ENCODE data around the gene TMPRSS3. TPM values are rescaled to one million over a fixed set of nuclear protein-coding genes. Genes with fewer than 3 reads are reported as not detected.

Gene TMPRSS3
- total RNA-seq, 1 experiment from 2014 or later = 2.0 TPM

GRCh38 chr21:42433946-42434551 lies 38.2 kb upstream of the TMPRSS3 start:
- H3K4me3 Mint-ChIP-seq (ENCODE audit: unreplicated experiment) = no peak overlapping the region

GRCh38 chr21:42432695-42433094 lies 36.8 kb upstream of the TMPRSS3 start:
- no peak for TF ChIP-seq CTCF (IDR thresholded peaks at IDR 0.05; ENCODE audit: unreplicated experiment)
- Mint-ChIP-seq H3K4me3 (ENCODE audit: unreplicated experiment) (no peak overlapping the region), H3K27ac (ENCODE audit: low read depth, unreplicated experiment) (no peak overlapping the region), H3K4me1 (ENCODE audit: insufficient read depth, unreplicated experiment) (peaks cover 6% of the 10 kb centered on the region), H3K27me3 (ENCODE audit: insufficient read depth, unreplicated experiment) (peaks cover 55% of the 10 kb centered on the region), H3K36me3 (ENCODE audit: insufficient read depth, unreplicated experiment) (peaks cover 5% of the 10 kb centered on the region), H3K9me3 (ENCODE audit: unreplicated experiment) (no peaks in the 10 kb centered on the region)
- no peak for DNase-seq (ENCODE audit: unreplicated experiment)
- POLR2A ChIA-PET = interaction anchor here (0.9 kb wide), 1 partner anchor 213 kb away, joined by 3 read pairs; no protein-coding TSS in a partner anchor
- no TSS peak for BruUV-seq (replicated peaks)
- intact Hi-C loops (cut with micrococcal nuclease) = no loop called here
- CTCF ChIA-PET = interaction anchor here (0.7 to 1.0 kb wide), 2 partner anchors 9 to 19 kb away, joined by 3 read pairs; no protein-coding TSS in a partner anchor

More at GRCh38 chr21:42433946-42434551, 38.2 kb upstream of the TMPRSS3 start:
- ChIA-PET POLR2A (interaction anchor here (0.6 kb wide), 1 partner anchor 232 kb away, joined by 5 read pairs; no protein-coding TSS in a partner anchor), CTCF (interaction anchor here (0.7 kb wide), 1 partner anchor 288 kb away, joined by 3 read pairs; no protein-coding TSS in a partner anchor)
- BruUV-seq (replicated peaks) = no TSS peak
- peaks cover 6% of the 10 kb centered on the region for H3K4me1 Mint-ChIP-seq (ENCODE audit: insufficient read depth, unreplicated experiment)
- DNase-seq (ENCODE audit: unreplicated experiment) = peak; percentile 16
- peaks cover 7% of the 10 kb centered on the region for H3K9me3 Mint-ChIP-seq (ENCODE audit: unreplicated experiment)
- H3K27ac Mint-ChIP-seq (ENCODE audit: low read depth, unreplicated experiment) = no peak overlapping the region
- no peak for TF ChIP-seq CTCF (IDR thresholded peaks at IDR 0.05; ENCODE audit: unreplicated experiment)
- H3K36me3 Mint-ChIP-seq (ENCODE audit: insufficient read depth, unreplicated experiment) = peaks cover 5% of the 10 kb centered on the region
- intact Hi-C loops (cut with micrococcal nuclease) = no loop called here
- H3K27me3 Mint-ChIP-seq (ENCODE audit: insufficient read depth, unreplicated experiment) = peaks cover 48% of the 10 kb centered on the region

GRCh38 chr21:42431196-42431595 lies 35.3 kb upstream of the TMPRSS3 start:
- no peak for TF ChIP-seq CTCF (IDR thresholded peaks at IDR 0.05; ENCODE audit: unreplicated experiment)
- peaks cover 5% of the 10 kb centered on the region for H3K36me3 Mint-ChIP-seq (ENCODE audit: insufficient read depth, unreplicated experiment)
- H3K27me3 Mint-ChIP-seq (ENCODE audit: insufficient read depth, unreplicated experiment) = peaks cover 64% of the 10 kb centered on the region
- H3K27ac Mint-ChIP-seq (ENCODE audit: low read depth, unreplicated experiment) = no peak overlapping the region
- H3K4me3 Mint-ChIP-seq (ENCODE audit: unreplicated experiment) = no peak overlapping the region
- CTCF ChIA-PET = interaction anchor here (0.6 to 1.1 kb wide), 2 partner anchors 285 to 314 kb away, joined by 3 to 4 read pairs; no protein-coding TSS in a partner anchor
- POLR2A ChIA-PET = no interaction called here
- no peaks in the 10 kb centered on the region for H3K9me3 Mint-ChIP-seq (ENCODE audit: unreplicated experiment)
- peaks cover 6% of the 10 kb centered on the region for H3K4me1 Mint-ChIP-seq (ENCODE audit: insufficient read depth, unreplicated experiment)
- intact Hi-C loops (cut with micrococcal nuclease) = no loop called here
- no peak for DNase-seq (ENCODE audit: unreplicated experiment)
- BruUV-seq (replicated peaks) = no TSS peak

- peaks cover 6% of the 10 kb centered on the region for H3K4me1 Mint-ChIP-seq (ENCODE audit: insufficient read depth, unreplicated experiment)
- CTCF ChIA-PET = interaction anchor here (0.6 kb wide), 1 partner anchor 313 kb away, joined by 3 read pairs; no protein-coding TSS in a partner anchor
- no peak for DNase-seq (ENCODE audit: unreplicated experiment)
- H3K36me3 Mint-ChIP-seq (ENCODE audit: insufficient read depth, unreplicated experiment) = peaks cover 5% of the 10 kb centered on the region
- intact Hi-C loops (cut with micrococcal nuclease) = no loop called here
- BruUV-seq (replicated peaks) = no TSS peak
- TF ChIP-seq CTCF (IDR thresholded peaks at IDR 0.05; ENCODE audit: unreplicated experiment) = no peak
- no peak overlapping the region for H3K4me3 Mint-ChIP-seq (ENCODE audit: unreplicated experiment)
- POLR2A ChIA-PET = interaction anchor here (0.5 kb wide), 1 partner anchor 552 kb away, joined by 3 read pairs; no protein-coding TSS in a partner anchor
- H3K27ac Mint-ChIP-seq (ENCODE audit: low read depth, unreplicated experiment) = no peak overlapping the region
- peaks cover 64% of the 10 kb centered on the region for H3K27me3 Mint-ChIP-seq (ENCODE audit: insufficient read depth, unreplicated experiment)
- no peaks in the 10 kb centered on the region for H3K9me3 Mint-ChIP-seq (ENCODE audit: unreplicated experiment)
Observed at GRCh38 chr21:42430521-42430920, 34.7 kb upstream of the TMPRSS3 start.

All from MCF 10A (cell line).